Measurements from ENCODE around the gene PLXNB2. TPM values are rescaled to one million over a fixed set of nuclear protein-coding genes. Genes with fewer than 3 reads are reported as not detected.

Gene PLXNB2
- total and polyA plus RNA-seq, 2 donors (not counting 1 experiment from before 2014, with no cell fraction given) = 62.7 to 209 TPM

GRCh38 chr22:50317178-50317577 lies 9.7 kb upstream of the PLXNB2 start:
- H3K9ac ChIP-seq (ENCODE audit: insufficient read depth, low read length) = no peak overlapping the region
- DNase-seq (ENCODE audit: low read depth in 2 of 2) = no peak
- no peaks in the 10 kb centered on the region for H3K9me3 ChIP-seq (ENCODE audit: control insufficient read depth, insufficient read depth, low read depth, low read length)
- no peak overlapping the region for H2AFZ ChIP-seq (ENCODE audit: low read length)
- no peaks in the 10 kb centered on the region for H3K79me2 ChIP-seq (ENCODE audit: control insufficient read depth, insufficient read depth, low read length)
- H3K36me3 ChIP-seq (ENCODE audit: control insufficient read depth, insufficient read depth, low read length) = no peaks in the 10 kb centered on the region
- H3K4me3 ChIP-seq (replicated peaks in 1 of 4; ENCODE audit: control extremely low read depth in 1 of 4, insufficient read depth in 1 of 4, low read depth in 3 of 4, low read length in 4 of 4) = no peak overlapping the region
- TF ChIP-seq, protein P1, sequence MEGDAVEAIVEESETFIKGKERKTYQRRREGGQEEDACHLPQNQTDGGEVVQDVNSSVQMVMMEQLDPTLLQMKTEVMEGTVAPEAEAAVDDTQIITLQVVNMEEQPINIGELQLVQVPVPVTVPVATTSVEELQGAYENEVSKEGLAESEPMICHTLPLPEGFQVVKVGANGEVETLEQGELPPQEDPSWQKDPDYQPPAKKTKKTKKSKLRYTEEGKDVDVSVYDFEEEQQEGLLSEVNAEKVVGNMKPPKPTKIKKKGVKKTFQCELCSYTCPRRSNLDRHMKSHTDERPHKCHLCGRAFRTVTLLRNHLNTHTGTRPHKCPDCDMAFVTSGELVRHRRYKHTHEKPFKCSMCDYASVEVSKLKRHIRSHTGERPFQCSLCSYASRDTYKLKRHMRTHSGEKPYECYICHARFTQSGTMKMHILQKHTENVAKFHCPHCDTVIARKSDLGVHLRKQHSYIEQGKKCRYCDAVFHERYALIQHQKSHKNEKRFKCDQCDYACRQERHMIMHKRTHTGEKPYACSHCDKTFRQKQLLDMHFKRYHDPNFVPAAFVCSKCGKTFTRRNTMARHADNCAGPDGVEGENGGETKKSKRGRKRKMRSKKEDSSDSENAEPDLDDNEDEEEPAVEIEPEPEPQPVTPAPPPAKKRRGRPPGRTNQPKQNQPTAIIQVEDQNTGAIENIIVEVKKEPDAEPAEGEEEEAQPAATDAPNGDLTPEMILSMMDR (conservative IDR thresholded peaks at IDR 0.05 in 1 of 2, IDR thresholded peaks at IDR 0.05 in 1 of 2; ENCODE audit: low read depth in 1 of 2, low read length in 2 of 2) = no peak
- TF ChIP-seq EZH2 (IDR thresholded peaks at IDR 0.05; ENCODE audit: low read length, missing control alignments) = no peak
- H3K4me2 ChIP-seq (ENCODE audit: extremely low read depth, insufficient read depth, low read length) = no peak overlapping the region
- H3K27me3 ChIP-seq (ENCODE audit: control insufficient read depth, insufficient read depth, low read length) = no peaks in the 10 kb centered on the region
- no peaks in the 10 kb centered on the region for H4K20me1 ChIP-seq (ENCODE audit: control insufficient read depth, extremely low read depth, insufficient read depth, low read length)
- H3K27ac ChIP-seq (ENCODE audit: insufficient read depth, low read length) = no peak overlapping the region
- H3K4me1 ChIP-seq (ENCODE audit: control insufficient read depth, extremely low read depth, insufficient read depth, low read length) = no peaks in the 10 kb centered on the region

- no peaks in the 10 kb centered on the region for H3K9me3 ChIP-seq (ENCODE audit: control insufficient read depth, insufficient read depth, low read depth, low read length)
- no peak for TF ChIP-seq EZH2 (IDR thresholded peaks at IDR 0.05; ENCODE audit: low read length, missing control alignments)
- TF ChIP-seq, protein P1 (conservative IDR thresholded peaks at IDR 0.05 in 1 of 2, IDR thresholded peaks at IDR 0.05 in 1 of 2; ENCODE audit: low read depth in 1 of 2, low read length in 2 of 2) = no peak
- DNase-seq (ENCODE audit: low read depth in 2 of 2) = no peak
- H3K79me2 ChIP-seq (ENCODE audit: control insufficient read depth, insufficient read depth, low read length) = no peaks in the 10 kb centered on the region
- no peaks in the 10 kb centered on the region for H4K20me1 ChIP-seq (ENCODE audit: control insufficient read depth, extremely low read depth, insufficient read depth, low read length)
- H3K9ac ChIP-seq (ENCODE audit: insufficient read depth, low read length) = no peak overlapping the region
- H3K4me3 ChIP-seq (replicated peaks in 1 of 4; ENCODE audit: control extremely low read depth in 1 of 4, insufficient read depth in 1 of 4, low read depth in 3 of 4, low read length in 4 of 4) = no peak overlapping the region
- no peaks in the 10 kb centered on the region for H3K36me3 ChIP-seq (ENCODE audit: control insufficient read depth, insufficient read depth, low read length)
- no peak overlapping the region for H3K4me2 ChIP-seq (ENCODE audit: extremely low read depth, insufficient read depth, low read length)
- no peaks in the 10 kb centered on the region for H3K27me3 ChIP-seq (ENCODE audit: control insufficient read depth, insufficient read depth, low read length)
- H2AFZ ChIP-seq (ENCODE audit: low read length) = no peak overlapping the region
- no peak overlapping the region for H3K27ac ChIP-seq (ENCODE audit: insufficient read depth, low read length)
- H3K4me1 ChIP-seq (ENCODE audit: control insufficient read depth, extremely low read depth, insufficient read depth, low read length) = no peaks in the 10 kb centered on the region
Measured at GRCh38 chr22:50316114-50317065, 8.9 kb upstream of the PLXNB2 start.

GRCh38 chr22:50315289-50316113 lies 8.1 kb upstream of the PLXNB2 start:
- no peaks in the 10 kb centered on the region for H4K20me1 ChIP-seq (ENCODE audit: control insufficient read depth, extremely low read depth, insufficient read depth, low read length)
- H3K4me3 ChIP-seq (replicated peaks in 1 of 4; ENCODE audit: control extremely low read depth in 1 of 4, insufficient read depth in 1 of 4, low read depth in 3 of 4, low read length in 4 of 4) = no peak overlapping the region
- no peaks in the 10 kb centered on the region for H3K36me3 ChIP-seq (ENCODE audit: control insufficient read depth, insufficient read depth, low read length)
- H3K79me2 ChIP-seq (ENCODE audit: control insufficient read depth, insufficient read depth, low read length) = no peaks in the 10 kb centered on the region
- H3K9ac ChIP-seq (ENCODE audit: insufficient read depth, low read length) = no peak overlapping the region
- H3K27ac ChIP-seq (ENCODE audit: insufficient read depth, low read length) = no peak overlapping the region
- no peaks in the 10 kb centered on the region for H3K4me1 ChIP-seq (ENCODE audit: control insufficient read depth, extremely low read depth, insufficient read depth, low read length)
- no peak for TF ChIP-seq EZH2 (IDR thresholded peaks at IDR 0.05; ENCODE audit: low read length, missing control alignments)
- TF ChIP-seq, protein P1 (conservative IDR thresholded peaks at IDR 0.05 in 1 of 2, IDR thresholded peaks at IDR 0.05 in 1 of 2; ENCODE audit: low read depth in 1 of 2, low read length in 2 of 2) = no peak
- H3K4me2 ChIP-seq (ENCODE audit: extremely low read depth, insufficient read depth, low read length) = no peak overlapping the region
- no peak for DNase-seq (ENCODE audit: low read depth in 2 of 2)
- H2AFZ ChIP-seq (ENCODE audit: low read length) = no peak overlapping the region
- H3K27me3 ChIP-seq (ENCODE audit: control insufficient read depth, insufficient read depth, low read length) = no peaks in the 10 kb centered on the region
- no peaks in the 10 kb centered on the region for H3K9me3 ChIP-seq (ENCODE audit: control insufficient read depth, insufficient read depth, low read depth, low read length)
